TTC549 (cell line): ENCODE results near the gene ZBTB20.

Experiments
- FAIRE-seq: peaks from 2 replicates; lab custom pipeline; 2012; peaks lifted over from hg19 to GRCh38; lab: Jason Lieb, UNC

The ZBTB20 gene

DNA sequence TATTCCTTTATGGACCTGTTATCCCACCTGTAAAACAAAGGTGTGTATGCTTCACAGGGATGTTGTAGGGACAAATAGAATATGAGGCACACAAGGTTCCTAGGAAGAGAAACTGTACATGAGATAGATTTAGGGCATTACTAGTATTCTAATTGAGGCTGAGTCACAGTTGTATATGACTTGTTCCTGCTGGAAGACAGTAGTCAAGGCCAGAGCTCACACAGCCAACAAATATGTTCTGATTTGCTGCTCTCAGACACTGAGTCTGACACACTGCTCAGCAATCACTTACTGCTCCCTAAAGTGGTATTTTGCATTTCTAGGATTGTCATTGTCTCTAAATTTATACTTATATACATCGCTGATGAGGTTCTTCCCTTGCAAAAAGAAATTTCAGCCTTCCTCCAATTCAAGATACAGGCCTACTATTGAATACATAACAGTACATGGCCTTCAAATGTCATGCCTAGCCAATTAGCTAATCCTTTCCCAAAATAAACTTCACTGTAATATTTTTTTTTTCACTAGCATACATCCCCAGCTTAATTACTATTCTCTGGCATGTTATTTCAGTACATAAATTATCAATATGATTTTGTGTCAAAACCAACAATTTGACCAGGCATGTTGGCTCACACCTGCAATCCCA lies 783.4 kb downstream of the ZBTB20 start:
- no peak for FAIRE-seq

DNA sequence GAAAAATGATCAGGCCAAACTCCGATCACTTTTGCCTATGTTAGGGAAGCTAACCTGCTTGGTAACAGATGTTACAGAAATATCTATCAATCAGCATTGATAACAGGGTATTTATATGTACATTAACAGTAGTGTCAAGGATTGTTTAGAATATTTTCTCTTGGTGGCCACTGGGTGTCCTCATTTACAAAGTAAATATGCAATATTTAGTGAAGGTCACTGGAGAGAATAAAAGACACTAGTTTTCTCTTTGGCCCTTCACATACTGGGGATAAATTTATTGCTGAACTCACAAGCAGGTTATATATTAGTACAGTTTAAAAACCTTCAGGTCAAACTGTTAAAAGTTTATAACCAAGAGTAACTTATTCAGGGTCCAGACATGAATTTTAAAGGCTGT lies 784.3 kb downstream of the ZBTB20 start:
- FAIRE-seq: peak; percentile 25

DNA sequence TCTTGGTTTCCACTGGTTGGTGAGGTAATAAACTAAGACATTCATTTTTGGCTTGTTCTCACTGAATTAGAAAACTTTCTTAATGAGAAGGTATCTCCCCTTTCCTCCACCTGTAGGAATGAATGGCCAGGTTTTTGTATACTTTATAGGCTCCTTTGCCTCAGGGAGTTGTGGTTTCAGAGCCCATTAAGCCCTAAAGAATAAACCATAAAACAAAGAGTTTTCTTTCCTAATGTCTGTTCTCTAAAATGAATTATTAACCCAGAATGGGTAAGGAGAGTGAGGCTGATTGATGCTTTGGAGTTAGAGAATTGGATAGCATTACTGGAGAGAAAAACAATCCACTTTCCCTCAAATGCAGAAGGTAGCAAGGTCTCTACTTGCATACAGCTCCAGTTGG lies 785.7 kb downstream of the ZBTB20 start:
- FAIRE-seq: no peak

DNA sequence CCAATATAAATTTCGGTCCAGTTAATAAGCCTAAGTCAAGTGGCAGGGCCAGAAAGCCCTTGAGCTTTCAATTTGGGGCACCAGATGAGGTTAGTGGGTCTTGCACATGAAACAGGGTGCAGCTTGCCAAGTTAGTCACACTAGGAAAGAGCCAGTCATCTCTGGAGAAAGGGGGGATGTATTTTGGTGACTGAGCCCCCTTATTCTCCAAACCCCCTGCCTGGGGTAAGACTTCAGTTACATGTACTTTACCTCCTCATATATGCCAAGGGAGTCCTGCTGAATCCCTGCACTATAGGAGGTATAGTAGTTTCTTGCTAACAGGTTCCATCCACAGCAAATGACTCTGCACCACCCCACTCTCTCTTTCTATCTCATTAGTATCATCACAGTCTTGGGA lies 790.6 kb downstream of the ZBTB20 start:
- no peak for FAIRE-seq

DNA sequence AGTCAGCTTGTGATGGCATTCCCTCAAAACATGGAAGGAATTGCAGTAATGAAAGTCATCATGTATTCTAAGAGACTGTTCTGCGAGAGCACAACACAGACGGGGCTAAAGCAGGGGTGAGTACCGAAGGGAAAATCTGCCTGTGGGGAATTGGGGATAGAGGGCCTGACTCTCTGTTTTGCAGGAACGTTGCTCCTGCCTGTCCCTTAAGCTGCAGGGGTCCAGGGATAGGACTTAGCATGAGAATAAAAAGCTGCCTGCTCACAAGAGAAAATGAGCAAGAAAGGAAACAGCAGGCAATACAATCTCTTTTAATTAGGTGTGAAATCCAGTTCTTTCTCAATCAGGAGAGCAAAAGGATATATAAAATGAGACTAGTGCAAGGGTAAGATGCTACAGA lies 791.0 kb downstream of the ZBTB20 start:
- FAIRE-seq: no peak

DNA sequence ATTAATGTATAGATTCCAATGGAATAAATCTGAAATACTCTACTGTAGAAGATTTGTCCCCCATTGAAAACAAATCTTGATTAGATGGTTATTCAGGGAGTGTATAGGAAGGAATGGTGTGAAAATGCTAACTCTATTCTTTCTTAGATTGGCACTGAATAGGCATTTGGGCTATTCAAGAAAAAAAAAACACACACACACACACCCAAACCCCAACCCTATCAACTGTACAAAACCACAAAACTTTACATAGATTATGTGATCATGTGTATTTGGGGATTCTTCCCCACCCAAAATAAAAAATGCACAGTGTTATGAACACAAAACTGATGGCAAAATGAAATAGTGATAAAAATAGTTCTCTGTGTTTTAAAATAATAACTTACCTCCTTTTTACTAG lies 791.4 kb downstream of the ZBTB20 start:
- FAIRE-seq: no peak

DNA sequence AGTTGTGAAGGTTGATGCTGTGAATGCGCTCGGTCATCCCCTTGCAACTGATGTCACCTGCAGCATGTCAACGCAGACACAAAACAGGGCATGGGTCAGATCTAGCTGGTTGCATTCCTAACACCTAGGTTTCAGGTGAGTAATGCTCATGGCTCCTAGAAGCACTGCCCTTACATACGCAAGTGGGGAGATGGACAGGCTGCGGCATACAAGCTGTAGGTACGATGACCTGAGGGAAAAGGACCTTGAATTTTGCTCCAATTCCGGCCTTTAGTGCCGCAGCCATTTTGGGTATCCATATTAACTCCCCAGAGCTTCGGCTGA lies 795.3 kb downstream of the ZBTB20 start:
- no peak for FAIRE-seq

DNA sequence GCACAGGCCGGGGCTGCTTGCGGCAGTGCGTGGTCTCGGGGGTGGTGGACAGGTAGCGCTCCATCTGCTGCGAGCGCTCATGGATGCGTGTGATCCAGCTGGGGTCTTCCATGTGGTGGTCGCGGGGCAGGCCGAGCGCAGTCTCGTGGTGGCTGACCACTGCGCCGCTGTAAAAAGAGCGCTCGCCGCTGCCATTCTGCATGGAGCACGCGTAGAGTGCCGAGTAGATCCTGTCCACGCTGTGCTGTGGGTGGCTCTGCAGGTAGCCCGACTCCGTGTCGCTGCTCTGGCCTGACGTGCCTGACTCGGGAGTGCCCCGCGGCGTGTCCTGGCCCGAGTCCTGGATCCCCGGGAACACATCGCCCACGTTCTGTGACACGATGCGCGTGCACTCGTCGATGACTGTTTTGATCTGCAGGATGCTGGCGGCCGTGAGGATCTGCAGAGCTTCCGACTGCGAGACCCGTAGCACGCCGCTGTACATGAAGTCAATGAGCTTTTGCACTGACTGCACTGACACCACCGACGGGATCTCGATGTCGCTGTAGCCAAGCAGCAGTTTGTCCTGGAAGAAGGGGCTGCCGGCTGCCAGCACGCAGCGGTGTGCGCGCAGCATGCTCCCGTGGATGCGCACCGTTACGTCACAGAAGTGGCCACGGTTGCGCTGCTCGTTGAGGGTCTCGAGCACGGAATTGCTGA lies 795.8 kb downstream of the ZBTB20 start:
- no peak for FAIRE-seq

DNA sequence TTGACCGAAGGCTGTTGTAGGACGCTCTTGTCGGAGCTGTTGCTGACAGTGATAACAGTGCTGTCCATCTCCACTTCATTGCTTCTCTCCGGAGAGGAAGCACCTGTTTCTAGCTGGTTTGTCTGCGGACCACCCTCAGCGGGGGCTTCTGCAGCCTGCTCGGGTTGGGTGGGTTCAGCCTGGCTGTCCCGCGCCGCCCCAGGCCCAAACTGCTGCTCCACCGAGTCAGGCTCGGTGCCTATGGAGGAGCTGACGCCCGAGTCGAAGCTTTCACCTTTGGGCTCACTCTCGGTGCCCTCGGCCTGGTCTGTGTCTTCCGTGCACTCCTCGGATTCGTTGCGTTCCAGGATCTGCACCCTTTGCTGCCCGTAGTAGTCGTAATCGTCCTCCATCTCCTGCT lies 796.4 kb downstream of the ZBTB20 start:
- FAIRE-seq: no peak

DNA sequence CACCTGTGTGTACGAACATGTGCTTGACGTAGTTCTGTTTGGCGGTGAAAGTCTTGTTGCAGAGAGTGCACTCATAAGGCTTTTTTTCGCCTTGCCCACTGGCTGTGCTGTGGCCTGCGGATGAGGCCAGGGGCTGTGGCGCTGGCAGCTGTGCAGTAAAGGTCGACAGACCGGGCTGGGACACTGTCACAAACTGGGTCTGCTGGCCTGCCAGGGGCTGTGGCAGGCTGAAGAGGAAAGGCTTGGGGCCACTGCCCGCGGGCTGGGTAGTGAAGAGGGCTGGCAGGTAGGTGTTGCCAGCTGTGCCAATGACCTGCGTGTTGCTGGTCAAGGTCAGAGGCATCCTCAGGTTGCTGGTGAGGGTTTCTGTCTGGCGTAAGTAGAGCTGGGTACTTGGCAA lies 796.8 kb downstream of the ZBTB20 start:
- FAIRE-seq: no peak

DNA sequence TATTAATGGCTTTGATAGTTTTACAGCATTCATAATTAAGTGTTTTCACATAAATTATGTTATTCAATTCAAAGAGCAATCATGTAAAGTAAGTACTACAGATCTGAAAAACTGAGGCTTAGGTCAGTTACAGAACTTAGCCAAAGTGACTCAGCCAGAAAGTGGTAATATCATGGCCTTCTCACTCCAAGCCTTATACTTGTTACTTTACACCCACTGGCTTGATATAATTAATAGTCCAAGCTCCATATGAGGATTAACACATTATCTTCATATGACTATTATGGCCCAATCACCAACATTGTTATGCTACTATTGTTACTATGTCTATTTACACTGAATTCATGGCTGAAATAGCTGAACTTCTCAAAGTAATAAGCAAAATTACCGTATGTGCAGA lies 802.6 kb downstream of the ZBTB20 start:
- no peak for FAIRE-seq

DNA sequence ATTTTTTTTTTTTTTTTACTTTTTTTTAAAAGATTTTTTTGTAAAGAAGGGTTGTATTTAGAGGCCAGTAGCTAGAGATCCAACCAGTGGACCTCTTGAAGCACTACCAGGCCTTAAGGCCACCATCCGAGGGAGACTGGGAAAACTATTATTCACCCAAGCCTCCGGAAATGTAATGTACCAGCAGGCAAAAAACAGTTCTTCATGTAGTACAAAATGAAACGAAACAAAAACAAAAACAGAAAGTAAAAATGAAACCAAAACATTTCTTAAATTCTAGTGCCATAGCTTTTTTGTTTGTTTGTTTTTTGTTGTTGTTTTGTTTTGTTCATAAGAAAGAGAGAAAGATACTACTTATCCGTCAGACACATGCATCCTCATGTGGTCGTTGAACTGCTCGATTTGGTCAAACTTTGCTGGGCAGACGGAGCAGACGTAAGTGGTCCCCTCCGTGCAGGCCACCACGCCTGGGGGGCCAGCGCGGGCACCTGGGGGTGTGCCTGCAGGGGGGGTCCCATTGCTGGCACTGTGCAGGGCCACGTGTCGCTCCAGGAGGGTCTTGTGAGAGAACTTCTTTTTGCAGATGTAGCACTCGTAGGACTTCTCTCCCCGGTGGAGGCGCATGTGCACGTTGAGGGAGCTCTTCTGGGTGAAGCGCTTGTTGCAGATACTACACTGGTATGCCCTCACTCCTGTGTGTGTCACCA lies 808.3 kb downstream of the ZBTB20 start:
- FAIRE-seq: no peak

DNA sequence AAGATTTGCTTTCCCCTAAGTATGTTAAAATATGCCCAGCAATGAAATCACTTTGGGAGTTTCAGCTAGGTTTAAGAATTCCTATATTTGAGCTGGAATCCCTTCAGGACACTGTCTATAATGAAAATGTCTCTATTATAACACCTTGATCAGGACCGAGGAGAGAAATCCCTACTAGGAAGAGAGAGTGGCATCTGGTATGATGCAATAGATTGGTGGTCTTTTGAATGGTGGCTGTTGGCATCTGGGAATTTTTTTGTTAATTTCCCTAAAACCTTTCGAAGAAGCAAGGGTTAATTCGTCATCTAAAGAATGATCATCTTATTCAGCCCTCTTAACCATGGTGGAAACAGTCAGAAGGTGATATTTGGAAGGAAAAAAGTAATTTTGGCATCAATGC lies 810.2 kb downstream of the ZBTB20 start:
- no peak for FAIRE-seq

DNA sequence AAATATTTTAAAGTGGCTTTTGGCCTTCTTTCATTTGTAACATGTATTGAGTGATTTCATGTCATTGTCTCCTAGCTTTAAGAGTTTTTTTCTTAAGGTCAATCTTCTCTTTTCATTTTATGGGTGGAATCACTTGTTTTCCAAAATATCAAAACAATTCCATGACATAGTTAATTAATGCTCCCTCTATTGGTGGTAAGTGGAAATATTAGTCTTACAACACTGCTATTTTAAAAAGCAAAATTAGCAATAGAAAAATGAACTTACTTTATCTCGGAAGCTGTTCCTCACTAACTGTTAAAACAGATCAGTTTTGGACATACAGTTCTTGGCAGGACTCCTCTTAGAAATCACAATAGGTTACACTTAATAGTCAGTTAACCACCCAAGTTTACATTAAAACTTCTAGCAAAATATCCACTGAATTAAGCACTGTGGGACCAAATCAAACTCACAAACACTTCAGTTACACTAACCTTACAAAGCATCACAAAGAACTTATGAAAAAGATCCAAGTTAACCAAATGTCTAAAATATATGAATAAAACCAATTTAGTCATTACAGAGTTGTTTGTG lies 810.9 kb downstream of the ZBTB20 start:
- no peak for FAIRE-seq

DNA sequence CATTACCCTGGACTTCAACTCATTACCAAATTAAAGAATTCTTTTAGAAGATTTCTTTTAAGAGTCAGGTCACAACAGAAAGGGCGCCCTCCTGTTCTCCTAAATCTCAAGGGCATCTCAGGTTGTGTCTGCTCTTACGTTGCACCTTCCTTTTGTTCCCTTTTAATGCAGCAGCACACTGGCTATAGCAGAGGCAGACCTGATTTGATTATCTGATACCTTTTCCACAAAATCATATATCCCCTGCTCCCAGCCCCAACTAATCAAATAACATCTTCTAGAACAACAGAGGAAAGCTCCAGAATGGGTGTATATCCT lies 813.2 kb downstream of the ZBTB20 start:
- FAIRE-seq: no peak

DNA sequence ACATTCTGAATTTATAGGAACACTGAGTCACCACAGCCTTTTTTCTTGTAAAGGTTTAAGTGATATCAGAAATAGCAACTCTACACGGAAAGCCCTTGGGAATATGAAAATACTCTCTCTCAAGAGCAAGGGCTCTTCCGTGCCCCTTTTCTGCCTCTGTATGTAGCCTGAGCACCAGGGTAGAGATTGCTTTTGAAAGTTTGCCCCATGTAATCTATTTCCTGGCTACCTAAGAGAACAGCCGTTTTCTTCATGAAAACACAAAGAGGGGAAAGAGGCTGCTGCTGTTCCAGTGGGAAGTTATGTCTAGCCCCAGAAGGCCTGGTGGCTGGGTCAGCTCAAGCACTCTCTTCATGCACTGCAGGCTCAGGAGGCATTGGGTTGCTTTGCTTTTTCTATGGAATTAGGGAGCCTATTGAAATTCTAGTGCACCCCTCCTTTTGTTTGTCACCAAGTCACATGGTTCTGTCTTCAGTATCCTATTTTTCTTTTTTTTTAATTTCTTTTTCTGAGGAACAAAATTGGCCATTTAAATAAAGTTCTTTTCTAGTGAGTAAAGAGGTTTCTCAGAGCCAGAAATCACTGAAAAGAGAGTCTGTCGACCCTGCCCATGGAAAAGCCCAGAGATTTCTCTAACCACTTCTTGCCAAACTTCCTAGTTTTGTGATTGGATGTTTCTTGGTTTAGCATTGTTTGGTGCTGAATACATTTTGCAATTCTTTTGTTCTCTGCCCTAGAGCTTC lies 813.7 kb downstream of the ZBTB20 start:
- FAIRE-seq: no peak

DNA sequence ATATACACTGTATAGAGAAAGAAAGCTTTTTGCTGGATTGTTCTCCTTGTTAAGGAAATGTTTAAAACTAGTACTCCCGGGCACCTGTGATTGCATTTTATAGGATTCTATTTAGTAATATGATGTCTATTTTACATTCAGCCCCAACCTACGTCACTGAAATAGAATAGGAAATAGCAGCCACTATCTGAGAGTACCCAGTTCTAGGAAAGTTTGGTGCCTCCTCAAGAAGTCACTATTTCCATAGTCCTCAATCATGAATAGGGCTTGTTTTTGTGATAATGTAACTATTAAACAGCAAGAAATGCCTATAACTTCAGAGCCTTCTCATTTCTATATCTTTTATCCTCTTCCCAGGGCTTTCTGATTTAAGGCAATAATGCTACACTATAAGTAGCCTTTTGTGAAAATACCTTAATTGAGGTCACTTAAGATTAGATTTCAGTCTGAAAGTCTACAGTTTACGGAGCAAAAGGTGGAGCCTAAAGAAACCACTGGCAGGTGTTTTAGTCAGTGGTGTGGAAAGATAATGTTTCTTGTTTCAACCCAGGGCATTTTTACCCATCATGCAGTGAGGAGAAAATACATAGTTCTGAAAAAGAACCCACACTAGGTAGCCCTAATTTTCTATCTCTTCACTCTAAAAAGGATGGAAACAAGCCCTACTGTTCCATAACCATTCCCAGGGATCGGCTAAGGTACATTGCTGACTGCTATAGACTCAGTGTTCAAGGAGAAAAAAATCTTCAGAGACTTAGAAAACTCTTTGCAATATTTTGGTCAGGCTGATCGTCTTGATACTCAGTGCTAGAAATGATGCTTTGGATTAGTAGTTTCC lies 814.5 kb downstream of the ZBTB20 start:
- no peak for FAIRE-seq

DNA sequence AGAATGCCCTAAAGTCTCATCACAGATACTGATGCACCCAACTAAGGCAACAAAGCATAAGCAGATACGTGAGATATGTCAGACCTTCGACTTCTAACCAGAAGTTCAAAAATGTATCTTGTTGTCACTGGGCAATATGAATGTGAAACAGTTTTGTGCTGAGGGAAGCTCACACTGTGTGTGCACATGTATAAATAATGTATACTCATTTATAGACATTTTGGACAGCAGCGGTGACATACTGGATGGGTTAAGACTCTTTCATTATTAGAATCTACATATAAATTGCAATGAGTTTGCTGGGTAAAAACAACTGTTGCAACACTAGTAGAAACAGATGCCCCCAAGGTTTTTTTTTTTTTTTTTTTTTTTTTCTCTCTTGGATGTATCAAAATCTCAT lies 815.4 kb downstream of the ZBTB20 start:
- FAIRE-seq: no peak

DNA sequence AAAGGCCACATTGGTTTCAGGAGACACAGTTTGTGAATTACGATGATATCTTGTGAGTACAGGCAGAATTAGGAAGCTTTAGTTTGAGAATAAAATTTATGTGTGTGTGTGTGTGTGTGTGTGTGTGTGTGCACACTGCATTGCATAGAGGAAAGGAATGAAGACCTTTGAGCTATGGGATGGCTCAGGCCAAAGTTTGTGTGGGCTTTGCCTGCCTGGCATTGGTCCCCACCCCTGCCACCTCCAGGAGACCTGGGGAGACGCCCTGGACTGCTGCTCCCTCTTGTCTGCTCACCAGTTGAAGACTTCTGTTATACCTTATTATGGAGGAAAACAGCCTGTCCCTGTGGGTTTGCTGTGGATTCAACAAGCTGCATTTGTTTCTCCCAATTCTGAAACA lies 816.1 kb downstream of the ZBTB20 start:
- no peak for FAIRE-seq

DNA sequence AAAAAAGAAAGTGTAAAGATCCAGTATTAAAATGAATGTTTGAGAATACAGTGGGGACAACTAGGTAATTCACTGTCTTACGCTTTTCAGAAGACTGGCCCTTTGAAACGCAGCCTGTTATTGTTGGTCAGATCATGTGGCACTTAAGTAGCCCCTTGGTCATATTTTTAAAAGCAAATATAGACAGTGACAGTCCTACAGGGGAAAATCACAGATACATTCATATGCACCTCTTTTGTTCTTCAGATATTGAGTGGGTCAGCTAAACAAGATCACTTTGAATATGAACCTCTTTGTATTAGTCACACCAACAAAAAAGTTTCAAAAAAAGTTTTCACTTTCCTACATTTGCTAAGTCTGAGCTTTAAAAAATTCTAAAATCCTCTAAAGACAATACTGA lies 817.3 kb downstream of the ZBTB20 start:
- FAIRE-seq: no peak

DNA sequence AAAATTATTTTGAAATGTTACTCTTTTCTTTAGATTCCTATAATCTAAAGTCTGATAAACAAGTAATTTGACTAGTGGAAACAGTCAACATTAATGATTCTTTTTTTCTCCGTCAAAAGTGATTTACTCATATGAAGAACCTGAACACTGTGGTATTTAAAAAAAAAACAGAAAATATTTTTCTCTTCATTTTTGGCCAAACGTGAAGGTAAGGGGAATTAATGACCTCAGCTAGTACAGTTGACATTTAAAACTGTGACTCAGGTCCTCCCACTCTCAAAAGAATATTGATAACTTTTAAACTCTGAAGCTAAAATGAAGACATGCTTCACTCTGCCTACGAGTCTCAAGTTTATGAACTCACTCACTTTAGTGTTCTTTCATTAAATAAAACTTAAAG lies 818.7 kb downstream of the ZBTB20 start:
- no peak for FAIRE-seq

DNA sequence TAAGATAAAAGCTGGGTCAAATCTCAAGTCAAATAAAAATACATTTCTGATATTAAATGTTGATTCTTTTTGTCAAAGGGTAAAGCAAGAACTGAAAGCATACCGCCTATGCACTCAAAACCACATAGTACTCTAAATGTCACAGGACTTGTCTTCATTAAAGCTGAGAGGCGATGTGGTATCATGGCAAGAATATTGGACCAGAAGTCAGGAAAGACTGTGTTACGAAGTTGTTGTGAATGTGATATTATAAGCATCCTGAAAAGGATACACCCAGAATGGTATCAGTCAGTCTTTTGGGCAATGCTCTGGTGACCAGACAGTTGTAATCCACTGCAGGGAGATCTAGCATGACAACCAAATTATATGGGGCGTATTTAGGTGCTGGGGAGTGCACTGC lies 819.4 kb downstream of the ZBTB20 start:
- no peak for FAIRE-seq
